Measurements from ENCODE around the gene ENPEP. TPM values are rescaled to one million over a fixed set of nuclear protein-coding genes. Genes with fewer than 3 reads are reported as not detected.
"Not testable (repeated sequence)": the region's sequence is repeated elsewhere in the genome, so short reads cannot be mapped to it uniquely, and the experiment has no call there.

The ENPEP gene
- total RNA-seq, 1 donor from 2014 or later: 3.5 TPM

DNA sequence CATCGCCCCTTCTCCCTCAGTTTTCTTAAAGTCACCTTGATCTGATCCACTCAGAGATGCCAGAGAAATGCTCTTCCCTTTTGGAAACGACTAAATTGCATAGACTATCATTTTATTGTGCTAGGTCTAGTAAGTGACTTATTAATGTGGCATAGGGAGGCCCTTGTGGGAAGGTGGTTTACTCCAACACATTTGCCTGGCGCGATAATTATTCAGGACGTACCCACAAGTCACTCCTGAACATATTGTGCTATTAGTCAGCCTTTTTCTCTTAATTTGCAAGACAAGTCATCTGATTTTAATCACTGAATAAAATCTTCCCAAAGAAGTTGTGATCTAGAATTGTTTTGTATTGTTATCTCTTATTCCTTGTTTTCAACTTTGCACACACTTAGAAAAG is 7.6 kb downstream of the ENPEP start:
- TF ChIP-seq, protein P1, sequence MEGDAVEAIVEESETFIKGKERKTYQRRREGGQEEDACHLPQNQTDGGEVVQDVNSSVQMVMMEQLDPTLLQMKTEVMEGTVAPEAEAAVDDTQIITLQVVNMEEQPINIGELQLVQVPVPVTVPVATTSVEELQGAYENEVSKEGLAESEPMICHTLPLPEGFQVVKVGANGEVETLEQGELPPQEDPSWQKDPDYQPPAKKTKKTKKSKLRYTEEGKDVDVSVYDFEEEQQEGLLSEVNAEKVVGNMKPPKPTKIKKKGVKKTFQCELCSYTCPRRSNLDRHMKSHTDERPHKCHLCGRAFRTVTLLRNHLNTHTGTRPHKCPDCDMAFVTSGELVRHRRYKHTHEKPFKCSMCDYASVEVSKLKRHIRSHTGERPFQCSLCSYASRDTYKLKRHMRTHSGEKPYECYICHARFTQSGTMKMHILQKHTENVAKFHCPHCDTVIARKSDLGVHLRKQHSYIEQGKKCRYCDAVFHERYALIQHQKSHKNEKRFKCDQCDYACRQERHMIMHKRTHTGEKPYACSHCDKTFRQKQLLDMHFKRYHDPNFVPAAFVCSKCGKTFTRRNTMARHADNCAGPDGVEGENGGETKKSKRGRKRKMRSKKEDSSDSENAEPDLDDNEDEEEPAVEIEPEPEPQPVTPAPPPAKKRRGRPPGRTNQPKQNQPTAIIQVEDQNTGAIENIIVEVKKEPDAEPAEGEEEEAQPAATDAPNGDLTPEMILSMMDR (IDR thresholded peaks at IDR 0.05; ENCODE audit: borderline replicate concordance): no peak
- Histone ChIP-seq H3K4me1 (peaks cover 38% of the 10 kb centered on the region), H3K9me3 (replicated peaks) (no peaks in the 10 kb centered on the region), H3K36me3 (no peaks in the 10 kb centered on the region), H3K27me3 (ENCODE audit: low read depth) (no peaks in the 10 kb centered on the region), H3K4me3 (no peak overlapping the region), H3K27ac (replicated peaks) (peak overlapping the region; percentile 31)
- intact Hi-C loops (cut with micrococcal nuclease): no loop called here
- no peak for DNase-seq

DNA sequence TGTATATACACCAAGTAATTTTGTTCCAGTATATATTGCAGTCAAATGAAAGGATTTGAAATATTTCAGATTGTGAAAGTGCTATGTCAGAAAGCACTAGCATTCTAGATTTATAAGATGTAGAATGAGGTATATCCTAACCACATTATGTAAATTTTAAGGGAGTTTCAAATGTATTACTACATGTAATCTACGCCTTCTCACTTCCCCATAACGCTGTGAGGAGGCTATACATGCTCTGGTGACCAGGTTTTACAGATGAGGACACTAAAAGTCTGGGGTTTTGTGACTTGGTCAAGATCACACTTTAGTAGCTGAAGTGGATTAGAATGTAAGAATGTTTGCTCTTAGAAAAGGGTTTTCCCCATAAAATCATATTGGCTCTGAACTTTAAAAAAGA is 8.1 kb downstream of the ENPEP start:
- Histone ChIP-seq H3K4me3 (no peak overlapping the region), H3K27ac (replicated peaks) (peak overlapping the region; percentile 25), H3K4me1 (peaks cover 42% of the 10 kb centered on the region), H3K36me3 (no peaks in the 10 kb centered on the region), H3K9me3 (replicated peaks) (no peaks in the 10 kb centered on the region), H3K27me3 (ENCODE audit: low read depth) (no peaks in the 10 kb centered on the region)
- TF ChIP-seq, protein P1 (IDR thresholded peaks at IDR 0.05; ENCODE audit: borderline replicate concordance): no peak
- intact Hi-C loops (cut with micrococcal nuclease): no loop called here
- DNase-seq: no peak

DNA sequence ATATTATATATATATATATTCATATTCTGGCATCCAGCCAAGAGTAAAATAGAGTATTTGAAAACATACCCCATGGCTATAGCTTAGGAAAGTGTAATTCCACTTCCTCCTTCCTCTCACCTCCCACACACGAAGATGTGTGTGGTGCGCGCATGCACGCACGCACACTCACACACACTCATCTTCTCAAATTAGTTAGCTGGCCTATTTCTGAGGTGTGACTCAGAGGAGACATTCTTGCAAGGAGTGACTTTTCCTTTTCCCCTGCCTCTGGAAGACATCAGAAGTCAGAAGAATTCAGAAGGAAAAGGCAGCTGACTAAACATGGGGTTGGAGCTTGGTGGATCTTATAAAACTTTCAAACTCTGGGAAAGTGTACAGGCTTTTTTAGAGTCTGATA is 8.8 kb downstream of the ENPEP start:
- Histone ChIP-seq H3K9me3 (replicated peaks) (no peaks in the 10 kb centered on the region), H3K27me3 (ENCODE audit: low read depth) (no peaks in the 10 kb centered on the region), H3K4me3 (no peak overlapping the region), H3K36me3 (no peaks in the 10 kb centered on the region), H3K27ac (replicated peaks) (peak overlapping the region; percentile 25), H3K4me1 (peaks cover 42% of the 10 kb centered on the region)
- no peak for DNase-seq
- TF ChIP-seq, protein P1 (IDR thresholded peaks at IDR 0.05; ENCODE audit: borderline replicate concordance): no peak
- intact Hi-C loops (cut with micrococcal nuclease): no loop called here

DNA sequence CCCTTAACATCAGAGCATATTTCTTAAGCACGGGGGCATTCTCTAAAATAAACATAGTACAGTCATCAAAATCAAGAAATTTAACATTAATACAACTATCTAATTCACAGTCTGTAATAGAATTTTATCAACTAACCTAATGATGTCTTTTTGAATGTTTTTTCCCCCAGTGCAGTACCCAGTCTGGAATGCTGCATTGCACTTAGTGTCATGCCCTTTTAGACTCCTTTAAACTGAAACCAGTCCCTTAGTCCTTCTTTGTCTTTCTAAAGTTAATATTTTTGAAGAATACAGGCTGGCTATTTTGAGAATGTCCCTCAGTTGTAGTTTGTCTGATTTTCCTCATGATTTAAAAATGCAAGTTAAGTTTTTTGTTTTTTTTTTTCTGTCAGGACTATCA is 9.5 kb downstream of the ENPEP start:
- Histone ChIP-seq H3K36me3 (no peaks in the 10 kb centered on the region), H3K27ac (replicated peaks) (peak overlapping the region; percentile 25), H3K9me3 (replicated peaks) (no peaks in the 10 kb centered on the region), H3K4me3 (no peak overlapping the region), H3K4me1 (peaks cover 42% of the 10 kb centered on the region), H3K27me3 (ENCODE audit: low read depth) (no peaks in the 10 kb centered on the region)
- TF ChIP-seq, protein P1 (IDR thresholded peaks at IDR 0.05; ENCODE audit: borderline replicate concordance): no peak
- intact Hi-C loops (cut with micrococcal nuclease): no loop called here
- DNase-seq: no peak

DNA sequence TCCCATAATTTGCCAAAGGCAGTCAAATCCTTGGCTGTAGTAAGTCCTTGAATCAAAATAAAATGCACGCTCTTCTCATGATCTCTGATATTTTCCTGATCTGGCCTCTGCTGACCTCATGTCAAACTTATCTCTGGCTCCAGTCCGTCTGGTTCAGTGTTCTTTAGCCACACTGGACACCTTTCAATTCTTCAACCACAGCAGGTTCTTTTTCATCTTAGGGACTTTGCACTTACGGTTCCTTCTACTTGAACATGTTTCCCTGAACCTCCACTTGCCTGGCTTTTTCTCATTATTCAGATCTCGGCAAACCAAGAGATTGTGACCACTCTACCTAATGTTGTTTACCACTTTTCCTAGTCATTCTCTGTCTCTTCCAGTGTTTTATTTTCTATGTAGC is 10.3 kb downstream of the ENPEP start:
- peak overlapping the region; percentile 41 for H3K27ac ChIP-seq (replicated peaks)
- no peak overlapping the region for H3K4me3 ChIP-seq
- no peaks in the 10 kb centered on the region for H3K27me3 ChIP-seq (ENCODE audit: low read depth)
- TF ChIP-seq, protein P1 (IDR thresholded peaks at IDR 0.05; ENCODE audit: borderline replicate concordance): no peak
- no peak for DNase-seq
- no peaks in the 10 kb centered on the region for H3K36me3 ChIP-seq
- no peaks in the 10 kb centered on the region for H3K9me3 ChIP-seq (replicated peaks)
- intact Hi-C loops (cut with micrococcal nuclease): no loop called here
- H3K4me1 ChIP-seq: peaks cover 42% of the 10 kb centered on the region

DNA sequence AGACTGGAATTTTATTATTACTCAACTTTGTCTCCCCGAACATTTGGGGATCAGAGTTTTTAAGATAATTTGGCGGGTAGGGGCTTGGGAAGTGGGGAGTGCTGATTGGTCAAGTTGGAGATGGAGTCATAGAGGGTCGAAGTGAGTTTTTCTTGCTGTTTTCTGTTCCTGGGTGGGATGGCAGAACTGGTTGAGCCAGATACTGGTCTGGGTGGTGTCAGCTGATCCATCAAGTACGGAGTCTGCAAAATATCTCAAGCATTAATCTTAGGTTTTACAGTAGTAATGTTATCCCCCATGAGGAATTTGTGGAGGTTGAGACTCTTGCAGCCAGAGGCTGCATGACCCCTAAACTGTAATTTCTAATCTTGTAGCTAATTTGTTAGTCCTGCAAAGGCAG is 10.9 kb downstream of the ENPEP start:
- H3K4me3 ChIP-seq; intact Hi-C loops (cut with micrococcal nuclease); H3K9me3 ChIP-seq (replicated peaks); H3K27me3 ChIP-seq (ENCODE audit: low read depth); DNase-seq; H3K36me3 ChIP-seq: not testable (repeated sequence)
- H3K4me1 ChIP-seq: peaks cover 42% of the 10 kb centered on the region
- peak overlapping the region; percentile 41 for H3K27ac ChIP-seq (replicated peaks)
